ENCODE results near the gene SH2D2A. TPM values are rescaled to one million over a fixed set of nuclear protein-coding genes. Genes with fewer than 3 reads are reported as not detected.

SH2D2A gene
- total and polyA plus RNA-seq, 7 donors = 0.25 to 0.82 (median 0.41) TPM; not detected in 1

GRCh38 chr1:156846643-156847042, 30.0 kb upstream of the SH2D2A start:
- ATAC-seq = no peak
- intact Hi-C loops (cut with DNase I) = no loop called here
- DNase-seq = peak in 1 of 2 donors; percentile 31
- Histone ChIP-seq H3K4me1 (peaks cover under 1% of the 10 kb centered on the region), H3K9me3 (no peaks in the 10 kb centered on the region), H3K27ac (no peak overlapping the region), H3K36me3 (ENCODE audit: insufficient read depth in 1 of 2, low read depth in 1 of 2) (no peaks in the 10 kb centered on the region), H3K4me3 (no peak overlapping the region), H3K27me3 (ENCODE audit: insufficient read depth in 3 of 3, low read length in 2 of 3) (peaks cover 0 to 59% (median 26%) of the 10 kb centered on the region in 3 donors)
- TF ChIP-seq CTCF (IDR thresholded peaks at IDR 0.05) = no peak
- WGBS, 3 donors = 78 to 86% (median 82%) methylated on average over 5 of the region's 5 CpGs

- Histone ChIP-seq H3K4me1 (no peaks in the 10 kb centered on the region), H3K27ac (no peak overlapping the region), H3K9me3 (no peaks in the 10 kb centered on the region), H3K4me3 (no peak overlapping the region), H3K27me3 (ENCODE audit: insufficient read depth in 3 of 3, low read length in 2 of 3) (peaks cover 0 to 59% (median 26%) of the 10 kb centered on the region in 3 donors), H3K36me3 (ENCODE audit: insufficient read depth in 1 of 2, low read depth in 1 of 2) (no peaks in the 10 kb centered on the region)
- WGBS, 3 donors = 55 to 73% (median 68%) methylated on average over 11 to 18 of the region's 18 CpGs
- intact Hi-C loops (cut with DNase I) = no loop called here
- no peak for ATAC-seq
- peak in 1 of 2 donors; percentile 23 for DNase-seq
- no peak for TF ChIP-seq CTCF (IDR thresholded peaks at IDR 0.05)
Observed at GRCh38 chr1:156845953-156846545, 29.4 kb upstream of the SH2D2A start.

- Histone ChIP-seq H3K36me3 (ENCODE audit: insufficient read depth in 1 of 2, low read depth in 1 of 2) (no peaks in the 10 kb centered on the region), H3K4me3 (peak overlapping the region; percentile 25), H3K4me1 (no peaks in the 10 kb centered on the region), H3K27me3 (ENCODE audit: insufficient read depth in 3 of 3, low read length in 2 of 3) (peaks cover 0 to 59% (median 26%) of the 10 kb centered on the region in 3 donors), H3K27ac (no peak overlapping the region), H3K9me3 (no peaks in the 10 kb centered on the region)
- ATAC-seq = peak in 1 of 4 donors; percentile 15
- no peak for TF ChIP-seq CTCF (IDR thresholded peaks at IDR 0.05)
- WGBS, 3 donors = 16 to 27% (median 20%) methylated on average over 59 to 69 of the region's 69 CpGs
- intact Hi-C loops (cut with DNase I) = no loop called here
- DNase-seq = peak in 1 of 2 donors; percentile 39
Observed at GRCh38 chr1:156845055-156845952, 28.7 kb upstream of the SH2D2A start.

GRCh38 chr1:156844638-156845037, 28.0 kb upstream of the SH2D2A start:
- ATAC-seq (no peak), DNase-seq (no peak)
- Histone ChIP-seq H3K27ac (no peak overlapping the region), H3K9me3 (no peaks in the 10 kb centered on the region), H3K36me3 (ENCODE audit: insufficient read depth in 1 of 2, low read depth in 1 of 2) (no peaks in the 10 kb centered on the region), H3K27me3 (ENCODE audit: insufficient read depth in 3 of 3, low read length in 2 of 3) (peaks cover 0 to 59% (median 26%) of the 10 kb centered on the region in 3 donors), H3K4me3 (no peak overlapping the region), H3K4me1 (no peaks in the 10 kb centered on the region)
- no peak for TF ChIP-seq CTCF (IDR thresholded peaks at IDR 0.05)
- whole genome bisulfite sequencing, 3 donors = 29 to 45% (median 35%) methylated on average over 14 of the region's 14 CpGs
- intact Hi-C loops (cut with DNase I) = no loop called here

Measured in psoas muscle (tissue), 8 donors.